ENCODE data around the gene RAPGEF3.

RAPGEF3 gene
- 8.2 to 46.6 (median 23.0) reads per million in 17 experiments for total RNA-seq

- peak; percentile 80 to 92 (median 88) for DNase-seq
Measured at GRCh38 chr12:47758834-47759690, at the start of gene RAPGEF3. RAPGEF3 (minus strand) TSS chr12:47758880; CDS start chr12:47758556, 324 bp downstream.

- DNase-seq, result peak in 3 of 4 experiments; percentile 30 to 55 (median 54)
Measured at GRCh38 chr12:47808050-47808449, 49.4 kb upstream of the RAPGEF3 start.

GRCh38 chr12:47807338-47807737, 48.7 kb upstream of the RAPGEF3 start:
- no peak for DNase-seq

GRCh38 chr12:47805417-47805816, 46.7 kb upstream of the RAPGEF3 start:
- DNase-seq, result no peak

GRCh38 chr12:47804171-47804570, 45.5 kb upstream of the RAPGEF3 start:
- no peak for DNase-seq

- DNase-seq, result peak; percentile 49 to 71 (median 68)
Measured at GRCh38 chr12:47803191-47803875, 44.7 kb upstream of the RAPGEF3 start.

- DNase-seq, result no peak
Measured at GRCh38 chr12:47802312-47802711, 43.6 kb upstream of the RAPGEF3 start.

GRCh38 chr12:47801904-47802246, 43.2 kb upstream of the RAPGEF3 start:
- no peak for DNase-seq

GRCh38 chr12:47801170-47801903, 42.7 kb upstream of the RAPGEF3 start:
- DNase-seq, result peak; percentile 55 to 83 (median 78)

GRCh38 chr12:47800582-47800981, 41.9 kb upstream of the RAPGEF3 start:
- DNase-seq, result no peak

- peak; percentile 38 to 72 (median 58) for DNase-seq
Measured at GRCh38 chr12:47799357-47799955, 40.8 kb upstream of the RAPGEF3 start.

- no peak for DNase-seq
Measured at GRCh38 chr12:47798382-47798948, 39.8 kb upstream of the RAPGEF3 start.

GRCh38 chr12:47797441-47797840, 38.8 kb upstream of the RAPGEF3 start:
- DNase-seq, result peak in 1 of 4 experiments; percentile 44

GRCh38 chr12:47795814-47796411, 37.2 kb upstream of the RAPGEF3 start:
- no peak for DNase-seq

GRCh38 chr12:47795121-47795813, 36.6 kb upstream of the RAPGEF3 start:
- DNase-seq, result no peak

GRCh38 chr12:47794679-47795078, 36.0 kb upstream of the RAPGEF3 start:
- no peak for DNase-seq

GRCh38 chr12:47793015-47793681, 34.5 kb upstream of the RAPGEF3 start:
- no peak for DNase-seq

GRCh38 chr12:47791874-47792273, 33.2 kb upstream of the RAPGEF3 start:
- no peak for DNase-seq

GRCh38 chr12:47791351-47791746, 32.7 kb upstream of the RAPGEF3 start:
- no peak for DNase-seq

- no peak for DNase-seq
Measured at GRCh38 chr12:47790676-47791350, 32.1 kb upstream of the RAPGEF3 start.

Data from suppressor macrophage (primary cell).